GM19463 (cell line): ENCODE measurements around the gene MAU2.

Source experiments
- ATAC-seq: cut with Tn5 transposase; IDR thresholded peaks from one replicate; pipeline ENCODE4 v1.9.1; 2021; ENCODE audit warnings: mild to moderate bottlenecking, moderate library complexity; ENCODE audit not compliant: unreplicated experiment

Gene MAU2

GRCh38 chr19:19407633-19407930 lies 87.0 kb downstream of the MAU2 start:
- no peak for ATAC-seq
